AG10803 (cell line): ENCODE data around the gene TBL2.
"Not testable (repeated sequence)": the region's sequence is repeated elsewhere in the genome, so short reads cannot be mapped to it uniquely, and the experiment has no call there.

Source experiments
- DNase-seq: peaks from one replicate; pipeline ENCODE4 v3.0.0; 2010; ENCODE audit warnings: low read depth
- H3K4me3 ChIP-seq: 2 replicates; pipeline ENCODE4 v1.5.1; 2011; ENCODE audit warnings: mild to moderate bottlenecking, low read length, control low read depth
- TF ChIP-seq, protein P1 (sequence below): conservative IDR thresholded peaks from 2 replicates; pipeline ENCODE4 v1.5.1; 2011; ENCODE audit warnings: mild to moderate bottlenecking, low read length, control low read depth, inconsistent platforms

Gene TBL2

DNA sequence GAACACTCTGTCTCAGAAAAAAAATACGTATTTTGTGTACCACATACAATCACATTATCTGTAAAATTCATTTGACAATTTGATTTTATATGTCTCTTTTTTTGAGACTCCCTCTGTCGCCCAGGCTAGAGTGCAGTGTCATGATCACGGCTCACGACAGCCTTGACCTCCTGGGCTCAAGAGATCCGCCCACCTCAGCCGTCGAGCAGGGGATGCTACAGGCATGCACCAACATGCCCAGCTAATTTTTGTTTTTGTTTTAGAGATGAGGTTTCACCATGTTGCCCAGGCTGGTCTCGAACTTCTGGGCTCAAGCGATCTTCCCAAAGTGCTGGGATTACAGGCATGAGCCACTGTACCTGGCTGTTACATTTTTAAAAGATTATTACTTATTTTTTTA, 44.6 kb downstream of the TBL2 start:
- TF ChIP-seq, protein P1, sequence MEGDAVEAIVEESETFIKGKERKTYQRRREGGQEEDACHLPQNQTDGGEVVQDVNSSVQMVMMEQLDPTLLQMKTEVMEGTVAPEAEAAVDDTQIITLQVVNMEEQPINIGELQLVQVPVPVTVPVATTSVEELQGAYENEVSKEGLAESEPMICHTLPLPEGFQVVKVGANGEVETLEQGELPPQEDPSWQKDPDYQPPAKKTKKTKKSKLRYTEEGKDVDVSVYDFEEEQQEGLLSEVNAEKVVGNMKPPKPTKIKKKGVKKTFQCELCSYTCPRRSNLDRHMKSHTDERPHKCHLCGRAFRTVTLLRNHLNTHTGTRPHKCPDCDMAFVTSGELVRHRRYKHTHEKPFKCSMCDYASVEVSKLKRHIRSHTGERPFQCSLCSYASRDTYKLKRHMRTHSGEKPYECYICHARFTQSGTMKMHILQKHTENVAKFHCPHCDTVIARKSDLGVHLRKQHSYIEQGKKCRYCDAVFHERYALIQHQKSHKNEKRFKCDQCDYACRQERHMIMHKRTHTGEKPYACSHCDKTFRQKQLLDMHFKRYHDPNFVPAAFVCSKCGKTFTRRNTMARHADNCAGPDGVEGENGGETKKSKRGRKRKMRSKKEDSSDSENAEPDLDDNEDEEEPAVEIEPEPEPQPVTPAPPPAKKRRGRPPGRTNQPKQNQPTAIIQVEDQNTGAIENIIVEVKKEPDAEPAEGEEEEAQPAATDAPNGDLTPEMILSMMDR: no peak

DNA sequence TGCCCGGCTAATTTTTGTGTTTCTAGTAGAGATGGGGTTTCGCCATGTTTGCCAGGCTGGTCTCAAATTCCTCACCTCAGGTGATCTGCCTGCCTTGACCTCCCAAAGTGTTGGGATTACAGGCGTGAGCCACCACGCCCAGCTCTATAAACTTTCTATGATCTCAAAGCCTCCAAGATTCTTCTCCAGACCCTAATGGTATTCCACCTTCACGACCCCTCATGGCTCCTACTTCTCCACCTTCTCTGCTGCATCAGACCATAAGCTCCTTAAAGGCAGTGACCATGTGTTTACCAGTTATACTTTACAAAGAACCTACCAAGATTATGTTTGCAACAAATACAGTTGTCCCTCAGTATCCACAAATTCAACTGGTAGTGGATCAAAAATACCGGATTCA, 46.2 kb downstream of the TBL2 start:
- TF ChIP-seq, protein P1: no peak
- H3K4me3 ChIP-seq: no peak overlapping the region
- no peak for DNase-seq

More for the DNA sequence above, 44.6 kb downstream of the TBL2 start:
- no peak for DNase-seq
- H3K4me3 ChIP-seq: no peak overlapping the region

DNA sequence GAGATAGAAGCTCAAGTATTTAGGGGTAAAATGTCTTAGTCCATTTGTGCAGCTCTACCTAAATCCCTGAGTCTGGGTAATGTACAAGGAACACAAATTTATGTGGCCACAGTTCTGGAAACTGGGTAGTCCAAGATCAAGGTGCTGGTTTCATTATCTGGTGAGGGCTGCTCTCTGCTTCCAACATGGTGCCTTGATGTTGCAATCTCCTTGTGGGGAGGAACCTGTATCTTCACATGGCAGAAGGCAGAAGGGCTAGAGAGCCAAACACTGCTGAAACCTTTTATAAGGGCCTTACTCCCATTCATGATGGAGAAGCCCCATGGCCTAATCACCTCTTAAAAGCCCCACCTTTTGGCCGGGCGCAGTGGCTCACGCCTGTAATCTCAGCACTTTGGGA, 47.6 kb downstream of the TBL2 start:
- DNase-seq: no peak
- TF ChIP-seq, protein P1: no peak
- no peak overlapping the region for H3K4me3 ChIP-seq

DNA sequence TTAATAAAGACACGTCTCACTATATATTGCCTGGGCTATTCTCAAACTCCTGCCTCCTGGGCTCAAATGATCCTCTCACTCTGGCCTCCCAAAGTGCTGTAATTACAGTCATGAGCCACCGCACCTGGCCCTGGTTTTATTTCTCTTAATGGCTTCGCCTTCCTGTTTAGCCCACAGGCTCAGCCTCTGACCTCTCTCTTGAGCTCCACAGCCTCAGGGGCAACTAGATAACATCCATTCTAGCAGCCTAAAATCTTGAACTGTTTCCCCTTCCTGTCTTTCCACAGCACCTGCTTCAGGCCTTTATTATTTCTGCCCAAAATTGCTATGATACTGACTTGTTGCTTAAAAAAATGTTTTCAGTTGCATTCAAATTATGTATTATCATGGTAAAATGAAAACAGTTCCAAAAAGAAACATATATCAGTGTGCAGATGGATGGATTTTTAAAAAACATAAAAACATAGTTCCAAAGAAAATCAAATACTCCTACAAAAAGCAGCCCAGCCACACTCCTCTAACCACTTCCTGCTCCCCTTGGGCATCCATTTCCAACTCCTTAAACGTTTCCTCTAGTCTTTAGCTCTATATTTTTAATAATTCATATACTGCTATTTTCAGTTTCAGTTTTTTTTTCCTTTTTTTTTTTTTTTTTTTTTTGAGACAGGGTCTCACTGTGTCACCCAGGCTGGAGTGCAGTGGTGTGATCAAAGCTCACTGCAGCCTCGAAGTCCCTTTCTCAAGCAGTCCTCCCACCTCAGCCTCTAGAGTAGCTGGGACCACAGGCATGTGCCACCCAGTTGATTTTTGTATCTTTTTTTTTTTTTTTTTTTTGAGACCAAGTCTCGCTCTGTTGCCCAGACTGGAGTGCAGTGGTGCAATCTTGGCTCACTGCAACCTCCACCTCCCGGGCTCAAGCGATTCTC, 51.2 kb downstream of the TBL2 start:
- TF ChIP-seq, protein P1: no peak
- no peak overlapping the region for H3K4me3 ChIP-seq
- no peak for DNase-seq

DNA sequence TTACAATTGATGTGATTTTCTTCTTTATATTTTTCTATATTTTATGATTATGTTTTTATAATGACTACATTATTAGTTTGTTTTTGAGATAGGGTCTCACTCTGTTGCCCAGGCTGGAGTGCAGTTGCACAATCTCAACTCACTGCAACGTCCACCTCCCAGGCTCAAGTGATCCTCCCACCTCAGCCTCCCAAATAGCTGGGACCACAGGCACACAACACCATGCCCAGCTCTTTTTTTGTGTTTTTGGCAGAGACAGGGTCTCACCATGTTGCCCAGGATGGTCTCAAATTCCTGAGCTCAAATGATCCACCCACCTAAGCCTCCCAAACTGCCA, 52.3 kb downstream of the TBL2 start:
- DNase-seq, H3K4me3 ChIP-seq: not testable (repeated sequence)

DNA sequence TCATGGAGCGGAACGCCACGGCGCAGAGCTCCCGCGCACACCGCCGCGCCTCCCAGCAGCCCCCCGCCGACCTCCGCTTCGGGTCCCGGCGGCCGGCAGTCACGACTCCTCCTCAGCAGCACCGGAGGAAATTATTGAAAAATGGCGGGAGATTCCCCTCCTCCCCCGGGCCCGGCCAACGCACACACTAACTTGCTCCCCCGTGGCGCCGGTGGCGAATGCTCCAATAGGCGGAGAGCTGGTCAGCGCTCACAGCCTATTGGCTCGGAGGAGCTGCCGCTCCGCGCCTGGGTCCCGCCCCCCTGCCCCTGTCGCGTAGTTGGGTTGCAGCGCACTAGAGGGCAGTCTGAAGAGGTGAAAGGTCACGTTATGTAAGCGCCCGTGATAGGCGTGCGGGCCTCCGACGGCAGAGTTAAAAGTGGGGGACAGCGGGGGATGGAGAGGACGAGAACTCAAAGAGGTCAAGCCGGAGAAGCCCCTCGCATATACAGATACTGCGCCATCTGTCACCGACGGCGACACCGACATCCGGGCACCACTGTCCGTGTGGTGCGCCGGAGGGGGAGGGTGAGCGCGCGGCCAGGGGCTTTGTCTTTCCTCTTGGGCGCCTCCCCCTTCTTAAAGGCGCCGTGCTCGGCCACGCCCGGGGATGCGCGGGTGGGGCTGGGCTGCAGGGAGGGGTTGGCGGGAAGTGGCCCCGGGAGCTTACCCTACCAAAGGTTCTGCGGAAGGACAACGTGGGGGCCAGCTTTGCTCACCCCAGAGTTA, 56.1 kb downstream of the TBL2 start, which contains the start of gene BAZ1B:
Gene BAZ1B (minus strand): TSS at position 189 of the 768 bp plus-strand sequence. CDS start 360 bp downstream, outside the sequence.
- H3K4me3 ChIP-seq: peak within 1 kb of the TSS; percentile 78
- TF ChIP-seq, protein P1: 0 out of 2 replicates have a peak, but pooled peaks have one; percentile 5
- DNase-seq: peak; percentile 98

DNA sequence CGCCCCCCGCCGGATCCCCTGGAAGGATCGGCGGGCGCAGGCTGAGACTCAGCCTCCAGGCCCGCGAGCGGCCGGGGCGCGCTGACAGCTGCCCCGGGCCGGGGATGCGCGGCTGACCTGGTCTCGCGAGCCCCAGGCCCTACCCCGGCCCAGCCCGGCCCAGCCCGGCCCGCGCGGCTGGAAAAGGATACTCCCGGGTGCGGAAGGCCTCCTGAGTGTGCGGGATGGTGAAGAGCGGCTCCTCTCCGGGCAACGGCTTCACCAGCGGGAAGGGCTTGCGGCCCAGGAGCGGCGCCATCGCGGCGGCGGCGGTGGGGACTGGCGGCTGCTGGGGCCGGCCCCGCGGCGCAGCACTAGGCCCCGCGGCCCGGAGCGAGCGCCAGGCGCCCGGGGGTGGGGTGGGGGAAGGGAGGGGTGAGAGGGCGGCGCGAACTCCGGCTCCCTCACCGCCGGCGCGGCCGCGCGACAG, 56.7 kb downstream of the TBL2 start:
- TF ChIP-seq, protein P1: no peak
- peak; percentile 29 for DNase-seq
- H3K4me3 ChIP-seq: peak overlapping the region; percentile 78
